Kidney (tissue), 22 donors: ENCODE data around the gene MAP2K4. TPM values are rescaled to one million over a fixed set of nuclear protein-coding genes. Genes with fewer than 3 reads are reported as not detected.
A peak's percentile ranks its signal among the peaks of the same experiment; 100 is the strongest.
"Not testable (repeated sequence)": the region's sequence is repeated elsewhere in the genome, so short reads cannot be mapped to it uniquely, and the experiment has no call there.

Experiments used
- DNase-seq, 5 donors: peaks; one replicate each; pipeline ENCODE4 v3.0.0-alpha.2; 2013 to 2020
- FAIRE-seq: peaks from 2 replicates; lab custom pipeline; 2012; peaks lifted over from hg19 to GRCh38; lab: Jason Lieb, UNC
- H3K27ac ChIP-seq, 2 donors: one replicate each; pipeline ENCODE4 v1.7.0; 2013; ENCODE audit warnings: low read depth in 2 of 2, low read length in 2 of 2, inconsistent platforms in 1 of 2
- H3K27me3 ChIP-seq: one replicate; pipeline ENCODE4 v1.7.1; 2013; ENCODE audit warnings: low read length, inconsistent platforms; ENCODE audit not compliant: control insufficient read depth, insufficient read depth
- H3K36me3 ChIP-seq, 3 donors: one replicate each; pipeline versions ENCODE4 v1.7.0 to v1.7.1; 2013; ENCODE audit warnings: low read length in 3 of 3, control low read depth in 1 of 3, inconsistent platforms in 1 of 3; ENCODE audit not compliant: insufficient read depth in 3 of 3, control insufficient read depth in 2 of 3
- H3K4me1 ChIP-seq, 3 donors: one replicate each; pipeline versions ENCODE4 v1.7.0 to v1.7.1; 2013; ENCODE audit warnings: low read length in 3 of 3, inconsistent platforms in 1 of 3, low read depth in 1 of 3; ENCODE audit not compliant: control insufficient read depth in 2 of 3, insufficient read depth in 2 of 3
- H3K4me3 ChIP-seq, 3 donors: one replicate each; pipeline versions ENCODE4 v1.7.0 to v1.8.1; 2013; ENCODE audit warnings: low read length in 3 of 3, control low read depth in 1 of 3, inconsistent platforms in 1 of 3
- H3K9ac ChIP-seq, 3 donors: one replicate each; pipeline versions ENCODE4 v1.7.0 to v1.7.1; 2013; ENCODE audit warnings: low read length in 3 of 3, control low read depth in 1 of 3, inconsistent platforms in 1 of 3
- H3K9me3 ChIP-seq, 3 donors: one replicate each; pipeline versions ENCODE4 v1.7.0 to v1.7.1; 2013; ENCODE audit warnings: low read length in 3 of 3, control low read depth in 1 of 3, inconsistent platforms in 1 of 3; ENCODE audit not compliant: control insufficient read depth in 2 of 3, insufficient read depth in 1 of 3
- intact Hi-C: fragments of 100-400 bp; cut with DNase I; formaldehyde crosslinking; loops from one replicate; pipeline ENCODE4 v1.11.1; 2022
- long read RNA-seq, 10 donors: library from polyadenylated mRNA in 1 of 10; unstranded in 1 of 10; transcript quantifications; one replicate each; pipeline ENCODE4 v2.0.0 and lab custom pipeline, GENCODE V29; 2021 to 2026
- polyA plus RNA-seq: library from polyadenylated mRNA; stranded (reverse); fragments of 350-450 nt; fragmentation: Illumina TruSeq; extraction: RNeasy Lipid Tissue Mini Kit (QIAGEN cat#74804); gene quantifications from one replicate; pipeline ENCODE4 v1.2.3, GENCODE V29; 2014; ENCODE audit warnings: low read depth, low replicate concordance; ENCODE audit not compliant: insufficient read depth
- total RNA-seq: library from RNA; stranded (reverse); fragmentation: NEBNext Ultra II Directional; extraction: Animal tissue kit (Norgen Biotek cat#: 25700); gene quantifications from one replicate; pipeline ENCODE4 v1.2.1, GENCODE V29; 2021
- TF ChIP-seq, protein P1 (sequence below): IDR thresholded peaks from 3 replicates; pipeline ENCODE4 v1.5.1; 2012; ENCODE audit warnings: mild to moderate bottlenecking, moderate library complexity, borderline replicate concordance; ENCODE audit not compliant: insufficient read depth; ENCODE audit errors: extremely low read depth
- donor health status: control.
- donor health status: control.
- donor health status: control.
- donor health status: control.
- donor health status: control.
- donor health status: DM: yes; HTN: yes; CAD: no.
- donor health status: Normal renal cell carcinoma (clear cell type).

MAP2K4 gene
- total RNA-seq (36.1 TPM), polyA plus RNA-seq (14.2 TPM)
- long read RNA-seq, donor 1, partial matches to known transcripts = 37 of 41 reads
- long read RNA-seq, donor 1, other reads (novel, unspliced or antisense) = 0 of 41 reads
- long read RNA-seq, donor 2, partial matches to known transcripts = 0 of 6 reads
- long read RNA-seq, donor 2, other reads (novel, unspliced or antisense) = 0 of 6 reads
- long read RNA-seq, donor 3, transcript MAP2K4-201 (11 exons, 3,826 nt) = major isoform, 7 of 8 reads
- long read RNA-seq, donor 3, partial matches to known transcripts = 0 of 8 reads
- long read RNA-seq, donor 3, other reads (novel, unspliced or antisense) = 0 of 8 reads
- long read RNA-seq, donor 4, transcript MAP2K4-201 (11 exons, 3,826 nt) = major isoform, 5 of 8 reads
- long read RNA-seq, donor 4, partial matches to known transcripts = 0 of 8 reads
- long read RNA-seq, donor 4, other reads (novel, unspliced or antisense) = 0 of 8 reads
- long read RNA-seq, donor 5, partial matches to known transcripts = 0 of 1 reads
- long read RNA-seq, donor 5, other reads (novel, unspliced or antisense) = 0 of 1 reads
- long read RNA-seq, donor 6, transcript MAP2K4-201 (11 exons, 3,826 nt) = major isoform, 17 of 18 reads
- long read RNA-seq, donor 6, partial matches to known transcripts = 0 of 18 reads
- long read RNA-seq, donor 6, other reads (novel, unspliced or antisense) = 0 of 18 reads
- long read RNA-seq, donor 7, transcript MAP2K4-201 (11 exons, 3,826 nt) = major isoform, 9 of 19 reads
- long read RNA-seq, donor 7, partial matches to known transcripts = 3 of 19 reads
- long read RNA-seq, donor 7, other reads (novel, unspliced or antisense) = 4 of 19 reads
- long read RNA-seq, donor 8, partial matches to known transcripts = 0 of 3 reads
- long read RNA-seq, donor 8, other reads (novel, unspliced or antisense) = 0 of 3 reads
- long read RNA-seq, donor 9, transcript MAP2K4-201 (11 exons, 3,826 nt) = major isoform, 7 of 7 reads
- long read RNA-seq, donor 9, partial matches to known transcripts = 0 of 7 reads
- long read RNA-seq, donor 9, other reads (novel, unspliced or antisense) = 0 of 7 reads
- long read RNA-seq, donor 10, partial matches to known transcripts = 47 of 51 reads
- long read RNA-seq, donor 10, other reads (novel, unspliced or antisense) = 0 of 51 reads

GRCh38 chr17:12020642-12021622 is at the start of gene MAP2K4:
TSS of gene MAP2K4 (plus strand) at chr17:12020877. CDS start at chr17:12020887, 10 bp downstream.
- intact Hi-C loops = no loop called here
- TF ChIP-seq, protein P1, sequence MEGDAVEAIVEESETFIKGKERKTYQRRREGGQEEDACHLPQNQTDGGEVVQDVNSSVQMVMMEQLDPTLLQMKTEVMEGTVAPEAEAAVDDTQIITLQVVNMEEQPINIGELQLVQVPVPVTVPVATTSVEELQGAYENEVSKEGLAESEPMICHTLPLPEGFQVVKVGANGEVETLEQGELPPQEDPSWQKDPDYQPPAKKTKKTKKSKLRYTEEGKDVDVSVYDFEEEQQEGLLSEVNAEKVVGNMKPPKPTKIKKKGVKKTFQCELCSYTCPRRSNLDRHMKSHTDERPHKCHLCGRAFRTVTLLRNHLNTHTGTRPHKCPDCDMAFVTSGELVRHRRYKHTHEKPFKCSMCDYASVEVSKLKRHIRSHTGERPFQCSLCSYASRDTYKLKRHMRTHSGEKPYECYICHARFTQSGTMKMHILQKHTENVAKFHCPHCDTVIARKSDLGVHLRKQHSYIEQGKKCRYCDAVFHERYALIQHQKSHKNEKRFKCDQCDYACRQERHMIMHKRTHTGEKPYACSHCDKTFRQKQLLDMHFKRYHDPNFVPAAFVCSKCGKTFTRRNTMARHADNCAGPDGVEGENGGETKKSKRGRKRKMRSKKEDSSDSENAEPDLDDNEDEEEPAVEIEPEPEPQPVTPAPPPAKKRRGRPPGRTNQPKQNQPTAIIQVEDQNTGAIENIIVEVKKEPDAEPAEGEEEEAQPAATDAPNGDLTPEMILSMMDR = no peak
- FAIRE-seq (no peak), DNase-seq (peak; percentile 93 to 97 (median 96))
- Histone ChIP-seq H3K36me3 (no peaks in the 10 kb centered on the region), H3K9ac (peak within 1 kb of the TSS; percentile 21 to 59 (median 47)), H3K4me1 (peaks cover 0 to 12% (median 7%) of the 10 kb centered on the region in 3 donors), H3K27ac (peak within 1 kb of the TSS; percentile 76 to 78), H3K4me3 (peak within 1 kb of the TSS; percentile 41 to 67 (median 42)), H3K27me3 (no peaks in the 10 kb centered on the region), H3K9me3 (no peaks in the 10 kb centered on the region)

DNA sequence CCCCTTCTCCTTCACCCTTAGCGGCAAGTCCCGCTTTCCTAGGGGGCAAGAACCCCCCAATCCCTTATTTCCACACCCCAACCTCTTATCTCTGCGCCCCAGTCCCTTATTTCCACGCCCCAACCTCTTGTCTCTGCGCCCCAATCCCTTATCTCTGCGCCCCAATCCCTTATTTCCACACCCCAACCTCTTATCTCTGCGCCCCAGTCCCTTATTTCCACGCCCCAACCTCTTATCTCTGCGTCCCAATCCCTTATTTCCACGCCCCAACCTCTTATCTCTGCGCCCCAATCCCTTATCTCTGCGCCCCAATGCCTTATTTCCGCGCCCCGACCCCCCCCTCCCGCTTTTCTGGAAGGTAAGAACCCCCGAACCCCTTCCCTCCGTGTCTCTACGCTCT is 47.9 kb upstream of the MAP2K4 start:
- H3K4me1 ChIP-seq, H3K4me3 ChIP-seq, intact Hi-C loops, H3K9ac ChIP-seq, DNase-seq, FAIRE-seq, H3K36me3 ChIP-seq, H3K9me3 ChIP-seq, H3K27me3 ChIP-seq, H3K27ac ChIP-seq: not testable (repeated sequence)

DNA sequence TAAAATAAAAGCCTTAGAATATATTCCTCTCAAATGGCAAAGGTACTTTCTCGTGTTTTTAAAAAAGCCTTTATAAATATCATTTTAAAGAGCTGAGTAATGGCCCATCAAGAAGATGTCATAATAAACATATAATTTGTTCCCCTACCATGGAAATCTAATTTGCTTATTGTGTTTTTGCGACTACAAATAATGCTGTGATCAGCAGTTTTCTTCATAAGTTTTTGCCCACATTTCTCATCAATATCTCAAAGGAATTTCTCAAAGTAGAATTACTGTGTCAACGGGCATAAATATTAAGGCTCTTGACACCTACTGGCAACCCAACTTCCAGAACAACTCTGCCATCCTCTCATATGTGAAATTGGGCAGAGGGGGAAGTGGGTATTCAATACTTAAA is 40.9 kb upstream of the MAP2K4 start:
- H3K4me3 ChIP-seq = no peak overlapping the region
- no peak for FAIRE-seq
- no peak overlapping the region for H3K27ac ChIP-seq
- no peaks in the 10 kb centered on the region for H3K4me1 ChIP-seq
- TF ChIP-seq, protein P1 = no peak
- H3K9ac ChIP-seq = no peak overlapping the region
- H3K27me3 ChIP-seq = no peaks in the 10 kb centered on the region
- intact Hi-C loops = no loop called here
- no peaks in the 10 kb centered on the region for H3K9me3 ChIP-seq
- H3K36me3 ChIP-seq = peaks cover 0 to 24% (median 19%) of the 10 kb centered on the region in 3 donors
- no peak for DNase-seq
